GM12874 (cell line): ENCODE results near the gene SV2B.

ENCODE experiments used
- CTCF ChIP-seq: IDR thresholded peaks from 2 replicates; pipeline ENCODE4 v1.5.1; 2011; ENCODE audit warnings: low read depth, mild to moderate bottlenecking, control low read depth, low read length, moderate library complexity; ENCODE audit not compliant: insufficient read depth

Gene SV2B

GRCh38 chr15:91237445-91237844 is 137.4 kb downstream of the SV2B start:
- TF ChIP-seq CTCF = no peak

DNA sequence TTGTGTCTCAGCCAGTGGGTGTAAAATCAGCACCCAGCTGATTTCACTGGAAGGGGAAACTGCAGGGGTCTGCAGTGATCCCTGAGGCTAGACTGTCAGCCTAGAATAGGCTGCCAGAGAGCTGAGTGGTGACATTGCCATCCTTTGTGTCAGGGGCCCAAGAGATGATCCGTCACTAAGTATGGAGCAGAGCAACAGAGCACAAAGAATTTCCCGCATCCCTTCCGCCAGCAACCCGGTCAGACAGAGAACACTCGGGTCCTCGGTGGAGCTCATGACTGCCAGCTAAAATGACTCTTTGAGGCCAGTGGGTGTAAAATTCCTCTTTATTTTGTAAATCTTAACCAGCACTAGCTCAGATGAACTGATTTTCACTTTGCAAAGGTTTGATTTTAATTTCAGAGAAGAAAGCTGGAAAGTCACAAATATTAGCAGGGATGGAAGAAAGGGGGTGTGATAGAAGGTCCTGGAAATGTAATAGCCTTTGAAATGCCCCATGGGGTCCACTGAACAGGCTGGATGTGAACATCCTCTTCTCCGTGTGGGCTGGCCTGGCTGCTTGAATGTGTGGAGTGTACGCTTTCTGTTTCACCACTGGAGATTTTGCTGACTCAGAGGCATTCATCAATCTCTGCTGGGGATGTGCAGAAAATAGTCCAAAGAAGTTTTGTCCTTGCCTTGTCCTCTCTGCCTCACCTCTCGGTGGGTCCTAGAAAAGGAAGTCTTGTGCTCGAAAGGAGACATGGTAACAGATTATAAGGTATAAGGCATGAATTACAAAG is 138.8 kb downstream of the SV2B start:
- no peak for TF ChIP-seq CTCF

GRCh38 chr15:91243826-91244225 is 143.8 kb downstream of the SV2B start:
- no peak for TF ChIP-seq CTCF

GRCh38 chr15:91244919-91245318 is 144.9 kb downstream of the SV2B start:
- TF ChIP-seq CTCF = no peak

GRCh38 chr15:91246998-91247397 is 146.9 kb downstream of the SV2B start:
- no peak for TF ChIP-seq CTCF

DNA sequence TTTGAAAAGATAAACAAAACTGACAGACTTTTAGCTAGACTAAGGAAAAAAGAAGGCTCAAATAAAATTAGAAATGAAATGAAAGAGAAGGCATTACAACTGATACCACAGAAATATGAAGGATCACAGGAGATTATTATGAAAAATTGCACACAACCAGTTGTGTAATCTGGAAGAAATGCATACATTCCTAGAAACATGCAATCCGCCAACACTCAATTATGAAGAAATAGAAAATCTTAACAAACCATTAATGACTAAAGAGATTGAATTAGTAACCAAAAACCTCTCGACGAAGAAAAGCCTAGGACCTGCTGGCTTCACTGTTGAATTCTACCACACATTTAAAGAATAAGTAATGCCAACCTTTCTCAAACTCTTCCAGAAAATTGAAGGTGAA is 149.5 kb downstream of the SV2B start:
- no peak for TF ChIP-seq CTCF

GRCh38 chr15:91252322-91252721 is 152.3 kb downstream of the SV2B start:
- TF ChIP-seq CTCF = no peak
